CD14-positive monocyte (primary cell): ENCODE data around the gene MAPK14. TPM values are rescaled to one million over a fixed set of nuclear protein-coding genes. Genes with fewer than 3 reads are reported as not detected.

ENCODE experiments used
- DNase-seq, 3 donors: peaks; one replicate each; pipeline ENCODE4 v3.0.0-alpha.2; 2011 to 2022
- H2AFZ ChIP-seq: 2 replicates; pipeline ENCODE4 v1.6.0; 2012; ENCODE audit warnings: mild to moderate bottlenecking, low read depth, low read length, inconsistent platforms; ENCODE audit not compliant: insufficient read depth, poor library complexity, severe bottlenecking
- H3K27ac ChIP-seq, 2 donors: 1 replicate in 1 of 2; 2 replicates in 1 of 2; pipeline ENCODE4 v1.5.1; 2012 to 2013; ENCODE audit warnings: low read length in 2 of 2, control low read depth in 1 of 2, inconsistent platforms in 1 of 2, low read depth in 1 of 2, mild to moderate bottlenecking in 1 of 2
- H3K27me3 ChIP-seq, 2 donors: one replicate each; pipeline versions ENCODE4 v1.6.0 to v1.6.1; 2011 to 2013; ENCODE audit warnings: low read length in 2 of 2; ENCODE audit not compliant: control insufficient read depth in 2 of 2, insufficient read depth in 2 of 2
- H3K36me3 ChIP-seq, 2 donors: replicated peaks in 1 of 2; 1 replicate in 1 of 2; 2 replicates in 1 of 2; pipeline versions ENCODE4 v1.5.1 to v1.6.1; 2012 to 2013; ENCODE audit warnings: low read length in 2 of 2, control low read depth in 1 of 2, inconsistent platforms in 1 of 2, mild to moderate bottlenecking in 1 of 2; ENCODE audit not compliant: insufficient read depth in 2 of 2, control insufficient read depth in 1 of 2
- H3K4me1 ChIP-seq, 2 donors: 1 replicate in 1 of 2; 2 replicates in 1 of 2; pipeline versions ENCODE4 v1.5.1 to v1.6.1; 2012 to 2013; ENCODE audit warnings: low read length in 2 of 2, control low read depth in 1 of 2, inconsistent platforms in 1 of 2, mild to moderate bottlenecking in 1 of 2, moderate library complexity in 1 of 2; ENCODE audit not compliant: insufficient read depth in 2 of 2, control insufficient read depth in 1 of 2
- H3K4me2 ChIP-seq: replicated peaks from 2 replicates; pipeline ENCODE3; 2012; ENCODE audit warnings: low read length, moderate library complexity, mild to moderate bottlenecking; ENCODE audit not compliant: poor library complexity, severe bottlenecking; ENCODE audit errors: extremely low read depth
- H3K4me3 ChIP-seq, 3 experiments: fragments of 200-600 bp in 1 of 3; sonication (generic) in 1 of 3; replicated peaks in 1 of 3; 1 replicate in 2 of 3; 2 replicates in 1 of 3; pipeline ENCODE4 v1.5.1; 2011 to 2013; ENCODE audit warnings: low read length in 3 of 3, mild to moderate bottlenecking in 3 of 3, control low read depth in 2 of 3, low read depth in 2 of 3, inconsistent platforms in 1 of 3, moderate library complexity in 1 of 3
- H3K79me2 ChIP-seq: 2 replicates; pipeline ENCODE4 v1.6.0; 2012; ENCODE audit warnings: mild to moderate bottlenecking, control low read depth, inconsistent platforms, low read length, moderate library complexity; ENCODE audit not compliant: insufficient read depth
- H3K9ac ChIP-seq: 2 replicates; pipeline ENCODE4 v1.6.0; 2017; ENCODE audit warnings: low read length, mild to moderate bottlenecking; ENCODE audit not compliant: insufficient read depth, poor library complexity, severe bottlenecking
- H3K9me3 ChIP-seq, 2 donors: replicated peaks in 1 of 2; 1 replicate in 1 of 2; 2 replicates in 1 of 2; pipeline versions ENCODE4 v1.5.1 to v1.6.1; 2012 to 2013; ENCODE audit warnings: low read length in 2 of 2, control low read depth in 1 of 2; ENCODE audit not compliant: control insufficient read depth in 1 of 2, insufficient read depth in 1 of 2
- H4K20me1 ChIP-seq: 2 replicates; pipeline ENCODE4 v1.6.0; 2012; ENCODE audit warnings: mild to moderate bottlenecking, low read length, control low read depth, moderate library complexity; ENCODE audit not compliant: insufficient read depth
- H3K27ac Mint-ChIP-seq, 7 donors: one replicate each; pipeline ENCODE4 v1.8.0; 2020; ENCODE audit warnings: mild to moderate bottlenecking in 7 of 7, mixed read lengths in 7 of 7, moderate library complexity in 6 of 7, inconsistent platforms in 2 of 7
- H3K27me3 Mint-ChIP-seq, 3 donors: one replicate each; pipeline ENCODE4 v1.8.0; 2021 to 2022; ENCODE audit warnings: low read depth in 3 of 3, mild to moderate bottlenecking in 3 of 3, mixed read lengths in 3 of 3, moderate library complexity in 3 of 3, inconsistent platforms in 1 of 3
- H3K36me3 Mint-ChIP-seq, 2 donors: one replicate each; pipeline ENCODE4 v1.8.0; 2020; ENCODE audit warnings: mixed read lengths in 2 of 2, inconsistent platforms in 1 of 2, mild to moderate bottlenecking in 1 of 2
- H3K4me1 Mint-ChIP-seq: one replicate; pipeline ENCODE4 v1.8.0; 2020; ENCODE audit warnings: mild to moderate bottlenecking, mixed read lengths
- H3K4me3 Mint-ChIP-seq, 2 donors: one replicate each; pipeline ENCODE4 v1.8.0; 2020; ENCODE audit warnings: mild to moderate bottlenecking in 2 of 2, mixed read lengths in 2 of 2, moderate library complexity in 1 of 2
- H3K9me3 Mint-ChIP-seq, 7 donors: one replicate each; pipeline ENCODE4 v1.8.0; 2020 to 2022; ENCODE audit warnings: mixed read lengths in 7 of 7, mild to moderate bottlenecking in 6 of 7, moderate library complexity in 6 of 7, inconsistent platforms in 2 of 7
- WGBS: methylation state at CpG from one replicate; pipeline ENCODE4 v1.1.5; 2013; ENCODE audit warnings: missing lambda C conversion rate; ENCODE audit not compliant: insufficient coverage; 5-methylcytosine and 5-hydroxymethylcytosine counted together
- intact Hi-C, 2 donors: fragments of 100-400 bp; cut with micrococcal nuclease; formaldehyde crosslinking; loops; one replicate each; pipeline versions ENCODE4 v1.15.0 to v1.15.1; 2023
- polyA plus RNA-seq, 3 donors: library from polyadenylated mRNA; depleted of rRNA in 1 of 3; unstranded in 2 of 3; stranded (reverse) in 1 of 3; fragments of 300-500 nt in 2 of 3; fragments of >200 nt in 1 of 3; fragmentation: Illumina TruSeq in 2 of 3; gene quantifications; 1 replicate in 2 of 3; 2 replicates in 1 of 3; pipeline ENCODE4 v1.2.3, GENCODE V29; 2012 to 2021
- TF ChIP-seq, protein P1 (sequence below): fragments of 200-600 bp; IDR thresholded peaks from one replicate; pipeline ENCODE4 v1.8.0; 2022; ENCODE audit warnings: antibody characterized with exemption, mild to moderate bottlenecking

The MAPK14 gene
- polyA plus RNA-seq, 3 donors: 56.6 to 96.6 (median 83.7) TPM

DNA sequence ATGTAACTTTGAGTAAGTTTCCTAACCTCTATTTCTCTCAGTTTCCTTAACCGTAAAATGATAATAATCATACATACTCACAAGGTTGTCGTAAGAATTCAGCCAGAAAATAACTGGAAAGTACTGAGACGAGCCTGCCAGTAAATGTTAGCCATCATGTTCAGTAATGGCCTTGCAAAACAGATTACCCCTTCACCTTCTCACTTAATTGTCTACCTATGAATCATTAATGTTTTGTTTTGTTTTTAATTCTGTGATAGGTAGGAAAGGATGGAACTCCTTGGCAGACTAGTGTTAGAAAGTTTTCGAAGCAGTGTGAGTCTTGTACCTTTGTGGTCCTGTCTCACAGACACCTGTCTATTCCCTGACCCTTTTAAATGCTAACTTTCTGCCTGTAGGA lies 50.6 kb downstream of the MAPK14 start:
- Histone ChIP-seq H3K27me3 (no peaks in the 10 kb centered on the region), H3K9me3 (no peaks in the 10 kb centered on the region), H4K20me1 (peaks cover 100% of the 10 kb centered on the region), H3K36me3 (peaks cover 81 to 99% of the 10 kb centered on the region in 2 donors), H3K9ac (no peak overlapping the region), H3K79me2 (peaks cover 100% of the 10 kb centered on the region), H3K27ac (peak overlapping the region in 1 of 2 donors; percentile 63), H2AFZ (no peak overlapping the region), H3K4me2 (no peak overlapping the region), H3K4me3 (no peak overlapping the region), H3K4me1 (no peaks in the 10 kb centered on the region)
- Mint-ChIP-seq H3K27me3 (no peaks in the 10 kb centered on the region), H3K27ac (peak overlapping the region in 1 of 7 donors; percentile 12), H3K9me3 (peaks cover 0 to 9% (median 7%) of the 10 kb centered on the region in 7 donors), H3K36me3 (peaks cover 78 to 88% of the 10 kb centered on the region in 2 donors), H3K4me1 (peaks cover 11% of the 10 kb centered on the region), H3K4me3 (no peak overlapping the region)
- intact Hi-C loops: no loop called here
- TF ChIP-seq, protein P1, sequence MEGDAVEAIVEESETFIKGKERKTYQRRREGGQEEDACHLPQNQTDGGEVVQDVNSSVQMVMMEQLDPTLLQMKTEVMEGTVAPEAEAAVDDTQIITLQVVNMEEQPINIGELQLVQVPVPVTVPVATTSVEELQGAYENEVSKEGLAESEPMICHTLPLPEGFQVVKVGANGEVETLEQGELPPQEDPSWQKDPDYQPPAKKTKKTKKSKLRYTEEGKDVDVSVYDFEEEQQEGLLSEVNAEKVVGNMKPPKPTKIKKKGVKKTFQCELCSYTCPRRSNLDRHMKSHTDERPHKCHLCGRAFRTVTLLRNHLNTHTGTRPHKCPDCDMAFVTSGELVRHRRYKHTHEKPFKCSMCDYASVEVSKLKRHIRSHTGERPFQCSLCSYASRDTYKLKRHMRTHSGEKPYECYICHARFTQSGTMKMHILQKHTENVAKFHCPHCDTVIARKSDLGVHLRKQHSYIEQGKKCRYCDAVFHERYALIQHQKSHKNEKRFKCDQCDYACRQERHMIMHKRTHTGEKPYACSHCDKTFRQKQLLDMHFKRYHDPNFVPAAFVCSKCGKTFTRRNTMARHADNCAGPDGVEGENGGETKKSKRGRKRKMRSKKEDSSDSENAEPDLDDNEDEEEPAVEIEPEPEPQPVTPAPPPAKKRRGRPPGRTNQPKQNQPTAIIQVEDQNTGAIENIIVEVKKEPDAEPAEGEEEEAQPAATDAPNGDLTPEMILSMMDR: no peak
- WGBS: no CpG with 5 or more reads among the region's 4 CpGs
- no peak for DNase-seq

DNA sequence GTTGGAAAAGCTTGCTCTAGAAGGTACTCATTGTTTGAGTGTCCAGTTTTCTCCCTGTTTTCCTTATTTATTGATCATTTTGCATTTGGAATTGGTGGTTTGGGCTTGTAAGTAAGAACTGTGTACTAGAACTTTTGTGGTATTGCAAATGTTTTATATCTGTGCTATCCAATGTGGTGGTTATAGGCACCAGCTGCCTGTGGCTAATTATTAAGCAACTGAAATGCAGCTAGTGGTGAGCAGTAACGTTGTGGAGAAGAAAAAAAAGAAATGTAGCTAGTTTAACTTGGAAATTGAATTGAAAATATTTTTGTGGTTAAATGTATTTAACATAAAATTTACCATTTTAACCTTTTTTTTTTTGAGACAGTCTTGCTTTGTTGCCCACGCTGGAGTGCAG lies 52.0 kb downstream of the MAPK14 start:
- WGBS: no CpG with 5 or more reads among the region's 2 CpGs
- peaks cover 88 to 93% of the 10 kb centered on the region in 2 donors for H3K36me3 Mint-ChIP-seq
- TF ChIP-seq, protein P1: no peak
- Histone ChIP-seq H3K79me2 (peaks cover 100% of the 10 kb centered on the region), H3K4me1 (no peaks in the 10 kb centered on the region), H3K27ac (peak overlapping the region in 1 of 2 donors; percentile 12), H3K9ac (no peak overlapping the region), H3K27me3 (no peaks in the 10 kb centered on the region), H3K9me3 (no peaks in the 10 kb centered on the region), H3K36me3 (peaks cover 90 to 99% of the 10 kb centered on the region in 2 donors), H2AFZ (no peak overlapping the region), H3K4me2 (no peak overlapping the region), H3K4me3 (no peak overlapping the region), H4K20me1 (peaks cover 100% of the 10 kb centered on the region)
- intact Hi-C loops: no loop called here
- H3K27me3 Mint-ChIP-seq: no peaks in the 10 kb centered on the region
- no peak overlapping the region for H3K4me3 Mint-ChIP-seq
- H3K9me3 Mint-ChIP-seq: peaks cover 0 to 9% (median 7%) of the 10 kb centered on the region in 7 donors
- H3K4me1 Mint-ChIP-seq: peaks cover 7% of the 10 kb centered on the region
- no peak for DNase-seq
- H3K27ac Mint-ChIP-seq: peak overlapping the region in 2 of 7 donors; percentile 9 to 66
